D721Med (cell line): ENCODE measurements around the gene CGB8.
A peak's percentile ranks its signal among the peaks of the same experiment; 100 is the strongest.
"Not testable (repeated sequence)": the region's sequence is repeated elsewhere in the genome, so short reads cannot be mapped to it uniquely, and the experiment has no call there.

ENCODE experiments used
- DNase-seq: peaks from one replicate; pipeline ENCODE4 v3.0.0; 2011; ENCODE audit warnings: low spot score; ENCODE audit not compliant: insufficient read length
- FAIRE-seq: peaks from 2 replicates; lab custom pipeline; 2011; peaks lifted over from hg19 to GRCh38; lab: Jason Lieb, UNC
- CTCF ChIP-seq: IDR thresholded peaks from 2 replicates; pipeline ENCODE4 v1.5.1; 2012; ENCODE audit warnings: mild to moderate bottlenecking, control low read depth; ENCODE audit not compliant: insufficient read depth; ENCODE audit errors: missing control alignments

Gene CGB8

GRCh38 chr19:49031642-49032301 lies 17.1 kb downstream of the CGB8 start, which contains the start of gene CGB2:
CGB2 (plus strand) TSS chr19:49031890; CDS start chr19:49032096, 206 bp downstream.
- TF ChIP-seq CTCF = peak; percentile 5
- not testable (repeated sequence) for FAIRE-seq, DNase-seq

- DNase-seq, FAIRE-seq: not testable (repeated sequence)
Measured at GRCh38 chr19:49030323-49030722, 18.6 kb downstream of the CGB8 start.

- not testable (repeated sequence) for DNase-seq, FAIRE-seq
Measured at GRCh38 chr19:49029749-49030148, 19.2 kb downstream of the CGB8 start.

- not testable (repeated sequence) for DNase-seq, FAIRE-seq
Measured at GRCh38 chr19:49028686-49029085, 20.2 kb downstream of the CGB8 start.

- DNase-seq, FAIRE-seq: not testable (repeated sequence)
Measured at GRCh38 chr19:49025599-49025998, 23.3 kb downstream of the CGB8 start.

GRCh38 chr19:49025088-49025487 lies 23.8 kb downstream of the CGB8 start:
- not testable (repeated sequence) for DNase-seq, FAIRE-seq

- DNase-seq, FAIRE-seq: not testable (repeated sequence)
Measured at GRCh38 chr19:49024233-49024632, 24.7 kb downstream of the CGB8 start, which contains the start of gene CGB3. CGB3 (minus strand) TSS chr19:49024333; CDS start chr19:49023971, 362 bp downstream.

GRCh38 chr19:49022116-49022515 lies 26.8 kb downstream of the CGB8 start:
- no peak for DNase-seq
- no peak for FAIRE-seq
- no peak for TF ChIP-seq CTCF

- no peak for FAIRE-seq
- DNase-seq = no peak
- TF ChIP-seq CTCF = no peak
Measured at GRCh38 chr19:49020931-49021895, 27.7 kb downstream of the CGB8 start.

- FAIRE-seq (no peak), DNase-seq (no peak)
- no peak for TF ChIP-seq CTCF
Measured at GRCh38 chr19:49020342-49020741, 28.6 kb downstream of the CGB8 start.
